ENCODE data around the gene FKTN.
A peak's percentile ranks its signal among the peaks of the same experiment; 100 is the strongest.

The FKTN gene

DNA sequence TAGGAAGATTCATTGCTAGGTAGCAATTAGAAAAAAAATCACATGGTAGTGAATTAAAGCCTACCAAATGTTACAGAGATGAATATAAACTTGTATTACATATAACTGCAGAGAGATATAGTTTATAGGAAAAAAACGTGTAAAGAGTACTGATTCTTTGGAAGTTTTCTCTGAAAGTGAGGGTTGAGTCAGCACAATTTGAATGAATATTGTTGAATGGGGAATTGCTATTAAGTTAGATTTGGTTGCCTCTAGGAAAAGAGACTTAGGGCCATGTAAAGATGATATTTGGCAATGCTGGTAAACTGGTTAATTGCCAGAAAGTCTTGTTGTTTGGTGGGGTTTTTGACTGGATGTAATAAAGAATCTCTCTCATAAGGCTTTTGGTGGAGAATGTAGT, 67.2 kb downstream of the FKTN start:
- Histone ChIP-seq H3K36me3 (ENCODE audit: control insufficient read depth, insufficient read depth, low read length) (no peaks in the 10 kb centered on the region), H3K27ac (ENCODE audit: insufficient read depth, low read depth, low read length, poor library complexity, severe bottlenecking) (no peak overlapping the region), H3K9me3 (ENCODE audit: control insufficient read depth, low read length) (no peaks in the 10 kb centered on the region), H3K4me1 (ENCODE audit: control insufficient read depth, insufficient read depth, low read length) (no peaks in the 10 kb centered on the region), H3K4me3 (ENCODE audit: insufficient read depth, low read depth, low read length) (no peak overlapping the region), H3K27me3 (ENCODE audit: control insufficient read depth, insufficient read depth, low read length, poor library complexity, severe bottlenecking) (no peaks in the 10 kb centered on the region)
- 62 to 74% methylated on average over 1 of the region's 1 CpG for WGBS, 2 experiments

- H3K36me3 ChIP-seq (ENCODE audit: control insufficient read depth, insufficient read depth, low read length), result no peaks in the 10 kb centered on the region
- WGBS, 2 experiments, result 93 to 96% methylated on average over 1 of the region's 1 CpG
- H3K9me3 ChIP-seq (ENCODE audit: control insufficient read depth, low read length), result no peaks in the 10 kb centered on the region
- no peak overlapping the region for H3K27ac ChIP-seq (ENCODE audit: insufficient read depth, low read depth, low read length, poor library complexity, severe bottlenecking)
- H3K4me1 ChIP-seq (ENCODE audit: control insufficient read depth, insufficient read depth, low read length), result no peaks in the 10 kb centered on the region
- no peaks in the 10 kb centered on the region for H3K27me3 ChIP-seq (ENCODE audit: control insufficient read depth, insufficient read depth, low read length, poor library complexity, severe bottlenecking)
- H3K4me3 ChIP-seq (ENCODE audit: insufficient read depth, low read depth, low read length), result no peak overlapping the region
Observed at GRCh38 chr9:105632807-105633206, 74.9 kb downstream of the FKTN start.

DNA sequence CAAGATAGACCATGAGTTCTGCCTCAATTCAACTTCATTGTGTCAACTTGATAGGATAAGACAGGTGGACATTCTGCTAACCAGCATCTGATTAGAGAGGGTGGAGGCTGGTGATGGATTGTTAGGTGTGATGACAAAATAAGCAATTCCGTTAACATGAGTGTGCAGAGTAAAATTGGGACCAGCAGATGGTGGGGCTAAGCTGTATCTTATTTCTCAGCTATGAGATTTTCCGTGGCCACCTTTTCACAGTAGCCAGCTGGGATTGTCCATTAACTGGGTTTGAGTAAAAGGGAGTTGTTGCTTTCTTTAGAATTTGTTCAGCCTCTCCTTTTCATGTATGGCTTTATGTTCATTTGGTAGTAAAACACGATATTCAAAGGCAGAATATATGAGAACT, 75.5 kb downstream of the FKTN start:
- H3K27me3 ChIP-seq (ENCODE audit: control insufficient read depth, insufficient read depth, low read length, poor library complexity, severe bottlenecking), result no peaks in the 10 kb centered on the region
- no peaks in the 10 kb centered on the region for H3K36me3 ChIP-seq (ENCODE audit: control insufficient read depth, insufficient read depth, low read length)
- H3K9me3 ChIP-seq (ENCODE audit: control insufficient read depth, low read length), result no peaks in the 10 kb centered on the region
- H3K4me1 ChIP-seq (ENCODE audit: control insufficient read depth, insufficient read depth, low read length), result no peaks in the 10 kb centered on the region
- WGBS, 2 experiments, result 94 to 97% methylated on average over 3 of the region's 3 CpGs
- no peak overlapping the region for H3K27ac ChIP-seq (ENCODE audit: insufficient read depth, low read depth, low read length, poor library complexity, severe bottlenecking)
- no peak overlapping the region for H3K4me3 ChIP-seq (ENCODE audit: insufficient read depth, low read depth, low read length)

GRCh38 chr9:105636331-105636730, 78.4 kb downstream of the FKTN start:
- H3K27me3 ChIP-seq (ENCODE audit: control insufficient read depth, insufficient read depth, low read length, poor library complexity, severe bottlenecking), result no peaks in the 10 kb centered on the region
- no peak overlapping the region for H3K27ac ChIP-seq (ENCODE audit: insufficient read depth, low read depth, low read length, poor library complexity, severe bottlenecking)
- H3K36me3 ChIP-seq (ENCODE audit: control insufficient read depth, insufficient read depth, low read length), result peaks cover 3% of the 10 kb centered on the region
- H3K4me3 ChIP-seq (ENCODE audit: insufficient read depth, low read depth, low read length), result no peak overlapping the region
- H3K4me1 ChIP-seq (ENCODE audit: control insufficient read depth, insufficient read depth, low read length), result no peaks in the 10 kb centered on the region
- no peaks in the 10 kb centered on the region for H3K9me3 ChIP-seq (ENCODE audit: control insufficient read depth, low read length)
- 94 to 98% methylated on average over 1 of the region's 1 CpG for WGBS, 2 experiments

- Histone ChIP-seq H3K9me3 (ENCODE audit: control insufficient read depth, low read length) (no peaks in the 10 kb centered on the region), H3K4me3 (ENCODE audit: insufficient read depth, low read depth, low read length) (no peak overlapping the region), H3K27ac (ENCODE audit: insufficient read depth, low read depth, low read length, poor library complexity, severe bottlenecking) (no peak overlapping the region), H3K36me3 (ENCODE audit: control insufficient read depth, insufficient read depth, low read length) (peaks cover 4% of the 10 kb centered on the region), H3K27me3 (ENCODE audit: control insufficient read depth, insufficient read depth, low read length, poor library complexity, severe bottlenecking) (no peaks in the 10 kb centered on the region), H3K4me1 (ENCODE audit: control insufficient read depth, insufficient read depth, low read length) (no peaks in the 10 kb centered on the region)
- WGBS, 2 experiments, result 84 to 91% methylated on average over 4 of the region's 4 CpGs
Observed at GRCh38 chr9:105637787-105638395, 80.0 kb downstream of the FKTN start.

GRCh38 chr9:105639936-105640335, 82.0 kb downstream of the FKTN start:
- Histone ChIP-seq H3K9me3 (ENCODE audit: control insufficient read depth, low read length) (no peaks in the 10 kb centered on the region), H3K27me3 (ENCODE audit: control insufficient read depth, insufficient read depth, low read length, poor library complexity, severe bottlenecking) (no peaks in the 10 kb centered on the region), H3K36me3 (ENCODE audit: control insufficient read depth, insufficient read depth, low read length) (peaks cover 4% of the 10 kb centered on the region), H3K4me3 (ENCODE audit: insufficient read depth, low read depth, low read length) (no peak overlapping the region), H3K4me1 (ENCODE audit: control insufficient read depth, insufficient read depth, low read length) (no peaks in the 10 kb centered on the region), H3K27ac (ENCODE audit: insufficient read depth, low read depth, low read length, poor library complexity, severe bottlenecking) (no peak overlapping the region)

DNA sequence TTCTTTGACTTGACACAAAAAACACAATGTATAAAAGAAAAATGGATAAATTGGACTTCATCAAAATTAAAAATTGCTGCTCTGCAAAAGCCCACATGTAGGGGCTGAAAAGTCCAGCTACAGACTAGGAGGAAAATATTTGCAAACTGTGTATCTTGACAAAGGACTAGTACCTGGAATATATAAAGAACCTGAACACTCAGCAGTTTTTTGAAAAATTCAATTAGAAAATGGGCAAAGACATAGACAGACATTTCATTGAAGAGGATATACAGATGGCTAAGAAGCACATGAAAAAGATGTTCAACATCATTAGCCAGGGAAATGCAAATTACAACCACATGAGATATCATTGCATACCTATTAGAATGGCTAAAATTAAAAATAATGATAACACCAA, 85.9 kb downstream of the FKTN start:
- Histone ChIP-seq H3K36me3 (ENCODE audit: control insufficient read depth, insufficient read depth, low read length) (peaks cover 4% of the 10 kb centered on the region), H3K27me3 (ENCODE audit: control insufficient read depth, insufficient read depth, low read length, poor library complexity, severe bottlenecking) (peaks cover 3% of the 10 kb centered on the region), H3K4me1 (ENCODE audit: control insufficient read depth, insufficient read depth, low read length) (peaks cover 17% of the 10 kb centered on the region), H3K9me3 (ENCODE audit: control insufficient read depth, low read length) (no peaks in the 10 kb centered on the region), H3K27ac (ENCODE audit: insufficient read depth, low read depth, low read length, poor library complexity, severe bottlenecking) (no peak overlapping the region), H3K4me3 (ENCODE audit: insufficient read depth, low read depth, low read length) (no peak overlapping the region)

DNA sequence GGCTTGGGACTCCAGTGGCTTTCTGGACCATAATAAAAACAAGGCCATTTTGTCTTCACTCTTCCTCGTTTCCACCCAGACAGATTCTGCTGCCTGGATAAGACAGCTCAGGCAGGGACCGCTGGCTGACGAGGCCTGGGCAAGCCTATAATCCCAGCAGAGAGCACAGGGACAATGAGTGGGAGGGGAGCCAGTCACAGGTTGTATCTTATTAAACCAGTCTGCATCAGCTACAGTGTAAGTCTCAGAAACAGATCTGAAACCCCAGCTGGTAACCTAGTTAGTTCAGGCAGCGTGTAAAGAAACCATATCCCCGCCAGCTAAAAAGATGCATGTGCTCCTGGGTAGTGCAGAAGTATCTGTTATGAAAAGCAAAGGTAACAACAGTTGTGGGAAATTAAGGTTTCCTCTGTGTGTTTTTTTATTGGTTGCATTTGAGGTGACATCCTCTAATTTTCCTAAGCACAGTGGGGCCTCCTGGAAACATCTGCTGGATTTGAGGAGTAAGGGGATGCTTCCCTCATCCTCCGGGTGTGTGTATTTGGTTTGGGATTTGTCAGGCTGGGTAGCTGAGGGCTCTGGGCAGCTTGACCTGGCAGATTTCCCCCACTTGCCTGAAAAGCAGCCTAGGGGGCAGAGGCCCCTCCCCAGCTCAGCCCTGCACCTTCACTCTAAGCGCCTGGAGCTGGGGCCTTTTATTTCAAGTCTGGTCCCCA, 89.1 kb downstream of the FKTN start:
- Histone ChIP-seq H3K4me3 (ENCODE audit: insufficient read depth, low read depth, low read length) (no peak overlapping the region), H3K27ac (ENCODE audit: insufficient read depth, low read depth, low read length, poor library complexity, severe bottlenecking) (no peak overlapping the region), H3K4me1 (ENCODE audit: control insufficient read depth, insufficient read depth, low read length) (peaks cover 21% of the 10 kb centered on the region), H3K27me3 (ENCODE audit: control insufficient read depth, insufficient read depth, low read length, poor library complexity, severe bottlenecking) (peaks cover 5% of the 10 kb centered on the region), H3K9me3 (ENCODE audit: control insufficient read depth, low read length) (no peaks in the 10 kb centered on the region), H3K36me3 (ENCODE audit: control insufficient read depth, insufficient read depth, low read length) (no peaks in the 10 kb centered on the region)
- 66 to 68% methylated on average over 7 of the region's 7 CpGs for WGBS, 2 experiments

DNA sequence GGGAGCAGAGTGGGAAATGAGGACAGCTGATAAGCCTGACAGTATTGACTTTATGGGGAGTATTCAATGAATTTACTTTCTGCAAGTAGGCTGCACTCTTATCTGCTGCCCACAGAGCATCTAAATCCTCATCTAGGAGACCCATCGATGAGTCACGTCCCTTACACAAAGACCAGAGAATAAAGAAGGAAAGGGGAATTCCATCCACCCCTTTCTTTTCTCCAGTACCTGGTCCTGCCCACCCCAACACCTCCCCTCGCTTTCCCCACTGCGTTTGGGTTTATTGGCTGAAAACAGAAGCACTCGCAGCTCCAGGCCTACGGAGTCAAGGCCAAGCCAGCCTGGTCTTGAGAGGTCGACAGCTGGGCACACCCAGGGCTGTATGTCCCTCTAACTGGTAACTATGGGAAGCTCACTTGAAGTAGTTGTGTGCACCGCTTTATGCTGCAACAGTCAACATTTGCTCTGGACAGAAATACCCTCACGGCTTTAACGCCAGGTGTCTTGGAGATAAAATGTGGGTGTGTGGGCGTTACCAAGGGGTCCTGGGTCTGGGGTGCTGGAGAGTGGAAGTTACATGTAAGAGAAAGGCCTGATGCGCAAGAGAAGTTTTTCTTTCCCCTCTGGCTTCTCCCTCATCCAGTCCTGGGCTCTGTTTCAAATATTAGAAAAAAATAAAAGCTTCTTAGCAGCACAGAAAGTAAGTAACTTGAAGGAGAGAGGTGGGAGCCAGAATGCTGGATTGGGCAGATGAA, 89.8 kb downstream of the FKTN start:
- 61 to 64% methylated on average over 12 of the region's 12 CpGs for WGBS, 2 experiments
- H3K27ac ChIP-seq (ENCODE audit: insufficient read depth, low read depth, low read length, poor library complexity, severe bottlenecking), result no peak overlapping the region

DNA sequence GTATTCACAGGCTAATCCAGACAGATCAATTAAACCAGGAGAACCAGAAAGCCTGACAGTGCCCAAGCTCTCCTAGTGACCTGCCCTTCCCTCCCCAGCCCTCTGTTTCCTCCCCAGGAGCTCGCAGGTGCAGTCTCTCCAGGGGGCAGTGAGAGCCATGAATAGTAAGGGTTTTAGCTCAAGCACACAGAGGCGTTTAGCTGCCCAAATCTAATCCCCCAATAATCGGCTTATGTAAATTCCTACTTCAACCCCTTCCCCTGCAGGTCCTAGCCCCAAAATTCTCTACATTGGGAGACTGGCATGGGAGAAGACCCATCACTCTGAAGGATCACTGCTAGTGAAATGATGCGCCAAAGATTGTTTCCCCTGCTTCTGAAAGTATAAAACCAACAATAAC, 93.9 kb downstream of the FKTN start:
- Histone ChIP-seq H3K4me3 (ENCODE audit: insufficient read depth, low read depth, low read length) (no peak overlapping the region), H3K4me1 (ENCODE audit: control insufficient read depth, insufficient read depth, low read length) (peaks cover 19% of the 10 kb centered on the region), H3K9me3 (ENCODE audit: control insufficient read depth, low read length) (no peaks in the 10 kb centered on the region), H3K36me3 (ENCODE audit: control insufficient read depth, insufficient read depth, low read length) (no peaks in the 10 kb centered on the region), H3K27me3 (ENCODE audit: control insufficient read depth, insufficient read depth, low read length, poor library complexity, severe bottlenecking) (peaks cover 44% of the 10 kb centered on the region), H3K27ac (ENCODE audit: insufficient read depth, low read depth, low read length, poor library complexity, severe bottlenecking) (peak overlapping the region; percentile 31)
- WGBS, 2 experiments, result 32 to 42% methylated on average over 4 of the region's 4 CpGs

More for the DNA sequence above, 89.8 kb downstream of the FKTN start:
- Histone ChIP-seq H3K4me1 (ENCODE audit: control insufficient read depth, insufficient read depth, low read length) (peaks cover 21% of the 10 kb centered on the region), H3K9me3 (ENCODE audit: control insufficient read depth, low read length) (no peaks in the 10 kb centered on the region), H3K4me3 (ENCODE audit: insufficient read depth, low read depth, low read length) (no peak overlapping the region), H3K27me3 (ENCODE audit: control insufficient read depth, insufficient read depth, low read length, poor library complexity, severe bottlenecking) (peaks cover 5% of the 10 kb centered on the region), H3K36me3 (ENCODE audit: control insufficient read depth, insufficient read depth, low read length) (no peaks in the 10 kb centered on the region)

All from ectodermal cell (in vitro differentiated cells).